NT2/D1 (cell line): Measurements from ENCODE around the gene ST6GALNAC2.

Experiments used
- YY1 ChIP-seq: IDR thresholded peaks from 2 replicates; pipeline ENCODE4 v1.6.1; 2011; ENCODE audit not compliant: insufficient read length, insufficient read depth
- ZNF274 ChIP-seq: IDR thresholded peaks from 2 replicates; pipeline ENCODE4 v1.6.1; 2011; ENCODE audit warnings: mild to moderate bottlenecking, low read depth, low read length

- no peak for TF ChIP-seq ZNF274
- TF ChIP-seq YY1, result peak; percentile 61
Observed at GRCh38 chr17:76557368-76558197, 28.1 kb downstream of the ST6GALNAC2 start.
